ENCODE results near the gene OTOGL. TPM values are rescaled to one million over a fixed set of nuclear protein-coding genes. Genes with fewer than 3 reads are reported as not detected.
"Not testable (repeated sequence)": the region's sequence is repeated elsewhere in the genome, so short reads cannot be mapped to it uniquely, and the experiment has no call there.

The OTOGL gene
- total RNA-seq, 1 donor from 2014 or later, result 0.21 TPM

- intact Hi-C loops (cut with micrococcal nuclease), result no loop called here
- peaks cover 5% of the 10 kb centered on the region for H3K9me3 Mint-ChIP-seq
- no peaks in the 10 kb centered on the region for H3K27me3 Mint-ChIP-seq (ENCODE audit: insufficient read depth)
- DNase-seq (ENCODE audit: low spot score), result no peak
- H3K4me3 Mint-ChIP-seq, result no peak overlapping the region
- no peak overlapping the region for H3K27ac Mint-ChIP-seq
- H3K36me3 Mint-ChIP-seq (ENCODE audit: low read depth), result no peaks in the 10 kb centered on the region
- no peaks in the 10 kb centered on the region for H3K4me1 Mint-ChIP-seq (ENCODE audit: low read depth)
Observed at GRCh38 chr12:80143537-80143936, 44.2 kb downstream of the OTOGL start.

- H3K9me3 Mint-ChIP-seq; H3K4me3 Mint-ChIP-seq; H3K36me3 Mint-ChIP-seq (ENCODE audit: low read depth); H3K27ac Mint-ChIP-seq; DNase-seq (ENCODE audit: low spot score); intact Hi-C loops (cut with micrococcal nuclease); H3K27me3 Mint-ChIP-seq (ENCODE audit: insufficient read depth): not testable (repeated sequence)
- H3K4me1 Mint-ChIP-seq (ENCODE audit: low read depth), result peaks cover 13% of the 10 kb centered on the region
Observed at GRCh38 chr12:80149547-80150313, 50.4 kb downstream of the OTOGL start.

- Mint-ChIP-seq H3K9me3 (peaks cover 9% of the 10 kb centered on the region), H3K36me3 (ENCODE audit: low read depth) (peaks cover 2% of the 10 kb centered on the region), H3K4me1 (ENCODE audit: low read depth) (peaks cover 18% of the 10 kb centered on the region), H3K4me3 (no peak overlapping the region), H3K27me3 (ENCODE audit: insufficient read depth) (no peaks in the 10 kb centered on the region), H3K27ac (no peak overlapping the region)
- intact Hi-C loops (cut with micrococcal nuclease), result no loop called here
- no peak for DNase-seq (ENCODE audit: low spot score)
Observed at GRCh38 chr12:80151131-80151530, 51.8 kb downstream of the OTOGL start.

GRCh38 chr12:80154261-80154660 lies 54.9 kb downstream of the OTOGL start:
- intact Hi-C loops (cut with micrococcal nuclease), result no loop called here
- H3K36me3 Mint-ChIP-seq (ENCODE audit: low read depth), result peaks cover 2% of the 10 kb centered on the region
- no peak for DNase-seq (ENCODE audit: low spot score)

GRCh38 chr12:80156306-80156705 lies 57.0 kb downstream of the OTOGL start:
- H3K36me3 Mint-ChIP-seq (ENCODE audit: low read depth), result peaks cover 2% of the 10 kb centered on the region
- no peak overlapping the region for H3K27ac Mint-ChIP-seq
- no peak overlapping the region for H3K4me3 Mint-ChIP-seq
- H3K9me3 Mint-ChIP-seq, result peaks cover 12% of the 10 kb centered on the region
- H3K27me3 Mint-ChIP-seq (ENCODE audit: insufficient read depth), result peaks cover 4% of the 10 kb centered on the region
- H3K4me1 Mint-ChIP-seq (ENCODE audit: low read depth), result peaks cover 23% of the 10 kb centered on the region
- no peak for DNase-seq (ENCODE audit: low spot score)
- intact Hi-C loops (cut with micrococcal nuclease), result no loop called here

More at GRCh38 chr12:80154261-80154660, 54.9 kb downstream of the OTOGL start:
- peaks cover 12% of the 10 kb centered on the region for H3K9me3 Mint-ChIP-seq
- no peak overlapping the region for H3K27ac Mint-ChIP-seq
- H3K4me3 Mint-ChIP-seq, result no peak overlapping the region
- no peaks in the 10 kb centered on the region for H3K27me3 Mint-ChIP-seq (ENCODE audit: insufficient read depth)
- H3K4me1 Mint-ChIP-seq (ENCODE audit: low read depth), result peaks cover 23% of the 10 kb centered on the region

- DNase-seq (ENCODE audit: low spot score), result no peak
- intact Hi-C loops (cut with micrococcal nuclease), result no loop called here
- peaks cover 12% of the 10 kb centered on the region for H3K9me3 Mint-ChIP-seq
- H3K27me3 Mint-ChIP-seq (ENCODE audit: insufficient read depth), result peaks cover 4% of the 10 kb centered on the region
- no peak overlapping the region for H3K4me3 Mint-ChIP-seq
- peaks cover 23% of the 10 kb centered on the region for H3K4me1 Mint-ChIP-seq (ENCODE audit: low read depth)
- H3K36me3 Mint-ChIP-seq (ENCODE audit: low read depth), result peaks cover 2% of the 10 kb centered on the region
- H3K27ac Mint-ChIP-seq, result no peak overlapping the region
Observed at GRCh38 chr12:80157645-80158044, 58.3 kb downstream of the OTOGL start.

GRCh38 chr12:80161612-80162011 lies 62.3 kb downstream of the OTOGL start:
- Mint-ChIP-seq H3K4me1 (ENCODE audit: low read depth) (peaks cover 6% of the 10 kb centered on the region), H3K27me3 (ENCODE audit: insufficient read depth) (peaks cover 6% of the 10 kb centered on the region), H3K9me3 (peaks cover under 1% of the 10 kb centered on the region), H3K4me3 (no peak overlapping the region), H3K36me3 (ENCODE audit: low read depth) (no peaks in the 10 kb centered on the region), H3K27ac (no peak overlapping the region)
- no peak for DNase-seq (ENCODE audit: low spot score)
- intact Hi-C loops (cut with micrococcal nuclease), result no loop called here

GRCh38 chr12:80162177-80162576 lies 62.8 kb downstream of the OTOGL start:
- DNase-seq (ENCODE audit: low spot score), result no peak
- no peaks in the 10 kb centered on the region for H3K9me3 Mint-ChIP-seq
- intact Hi-C loops (cut with micrococcal nuclease), result no loop called here
- peaks cover 8% of the 10 kb centered on the region for H3K27me3 Mint-ChIP-seq (ENCODE audit: insufficient read depth)
- H3K36me3 Mint-ChIP-seq (ENCODE audit: low read depth), result no peaks in the 10 kb centered on the region
- H3K4me3 Mint-ChIP-seq, result no peak overlapping the region
- no peak overlapping the region for H3K27ac Mint-ChIP-seq
- H3K4me1 Mint-ChIP-seq (ENCODE audit: low read depth), result peaks cover 4% of the 10 kb centered on the region

GRCh38 chr12:80165746-80166145 lies 66.4 kb downstream of the OTOGL start:
- H3K9me3 Mint-ChIP-seq, result no peaks in the 10 kb centered on the region
- no peaks in the 10 kb centered on the region for H3K36me3 Mint-ChIP-seq (ENCODE audit: low read depth)
- no peak overlapping the region for H3K27ac Mint-ChIP-seq
- intact Hi-C loops (cut with micrococcal nuclease), result no loop called here
- no peak overlapping the region for H3K4me3 Mint-ChIP-seq
- H3K4me1 Mint-ChIP-seq (ENCODE audit: low read depth), result no peaks in the 10 kb centered on the region
- no peak for DNase-seq (ENCODE audit: low spot score)
- peaks cover 6% of the 10 kb centered on the region for H3K27me3 Mint-ChIP-seq (ENCODE audit: insufficient read depth)

GRCh38 chr12:80166751-80167150 lies 67.4 kb downstream of the OTOGL start:
- Mint-ChIP-seq H3K4me1 (ENCODE audit: low read depth) (no peaks in the 10 kb centered on the region), H3K27ac (no peak overlapping the region), H3K4me3 (no peak overlapping the region), H3K9me3 (no peaks in the 10 kb centered on the region), H3K27me3 (ENCODE audit: insufficient read depth) (peaks cover 6% of the 10 kb centered on the region), H3K36me3 (ENCODE audit: low read depth) (no peaks in the 10 kb centered on the region)
- no peak for DNase-seq (ENCODE audit: low spot score)
- intact Hi-C loops (cut with micrococcal nuclease), result no loop called here

- Mint-ChIP-seq H3K4me3 (no peak overlapping the region), H3K36me3 (ENCODE audit: low read depth) (no peaks in the 10 kb centered on the region), H3K27ac (no peak overlapping the region), H3K9me3 (no peaks in the 10 kb centered on the region), H3K27me3 (ENCODE audit: insufficient read depth) (peaks cover 6% of the 10 kb centered on the region), H3K4me1 (ENCODE audit: low read depth) (no peaks in the 10 kb centered on the region)
- DNase-seq (ENCODE audit: low spot score), result no peak
- intact Hi-C loops (cut with micrococcal nuclease), result no loop called here
Observed at GRCh38 chr12:80168936-80169335, 69.6 kb downstream of the OTOGL start.

GRCh38 chr12:80170915-80171314 lies 71.6 kb downstream of the OTOGL start:
- Mint-ChIP-seq H3K9me3 (no peaks in the 10 kb centered on the region), H3K27ac (no peak overlapping the region), H3K4me3 (no peak overlapping the region), H3K4me1 (ENCODE audit: low read depth) (no peaks in the 10 kb centered on the region), H3K36me3 (ENCODE audit: low read depth) (no peaks in the 10 kb centered on the region), H3K27me3 (ENCODE audit: insufficient read depth) (peaks cover 4% of the 10 kb centered on the region)
- no peak for DNase-seq (ENCODE audit: low spot score)
- intact Hi-C loops (cut with micrococcal nuclease), result no loop called here

GRCh38 chr12:80173083-80173864 lies 73.9 kb downstream of the OTOGL start:
- Mint-ChIP-seq H3K27me3 (ENCODE audit: insufficient read depth) (peaks cover 4% of the 10 kb centered on the region), H3K4me3 (no peak overlapping the region), H3K27ac (no peak overlapping the region), H3K36me3 (ENCODE audit: low read depth) (no peaks in the 10 kb centered on the region), H3K4me1 (ENCODE audit: low read depth) (peaks cover under 1% of the 10 kb centered on the region), H3K9me3 (no peaks in the 10 kb centered on the region)
- intact Hi-C loops (cut with micrococcal nuclease), result no loop called here
- DNase-seq (ENCODE audit: low spot score), result no peak
